ENCODE results near the gene PPT1. TPM values are rescaled to one million over a fixed set of nuclear protein-coding genes. Genes with fewer than 3 reads are reported as not detected.
A peak's percentile ranks its signal among the peaks of the same experiment; 100 is the strongest.

Gene PPT1
- total and polyA plus RNA-seq, 2 of the 13 experiments (the other 11 are each of a cell fraction or from before 2014, with no cell fraction given) = 129 TPM

DNA sequence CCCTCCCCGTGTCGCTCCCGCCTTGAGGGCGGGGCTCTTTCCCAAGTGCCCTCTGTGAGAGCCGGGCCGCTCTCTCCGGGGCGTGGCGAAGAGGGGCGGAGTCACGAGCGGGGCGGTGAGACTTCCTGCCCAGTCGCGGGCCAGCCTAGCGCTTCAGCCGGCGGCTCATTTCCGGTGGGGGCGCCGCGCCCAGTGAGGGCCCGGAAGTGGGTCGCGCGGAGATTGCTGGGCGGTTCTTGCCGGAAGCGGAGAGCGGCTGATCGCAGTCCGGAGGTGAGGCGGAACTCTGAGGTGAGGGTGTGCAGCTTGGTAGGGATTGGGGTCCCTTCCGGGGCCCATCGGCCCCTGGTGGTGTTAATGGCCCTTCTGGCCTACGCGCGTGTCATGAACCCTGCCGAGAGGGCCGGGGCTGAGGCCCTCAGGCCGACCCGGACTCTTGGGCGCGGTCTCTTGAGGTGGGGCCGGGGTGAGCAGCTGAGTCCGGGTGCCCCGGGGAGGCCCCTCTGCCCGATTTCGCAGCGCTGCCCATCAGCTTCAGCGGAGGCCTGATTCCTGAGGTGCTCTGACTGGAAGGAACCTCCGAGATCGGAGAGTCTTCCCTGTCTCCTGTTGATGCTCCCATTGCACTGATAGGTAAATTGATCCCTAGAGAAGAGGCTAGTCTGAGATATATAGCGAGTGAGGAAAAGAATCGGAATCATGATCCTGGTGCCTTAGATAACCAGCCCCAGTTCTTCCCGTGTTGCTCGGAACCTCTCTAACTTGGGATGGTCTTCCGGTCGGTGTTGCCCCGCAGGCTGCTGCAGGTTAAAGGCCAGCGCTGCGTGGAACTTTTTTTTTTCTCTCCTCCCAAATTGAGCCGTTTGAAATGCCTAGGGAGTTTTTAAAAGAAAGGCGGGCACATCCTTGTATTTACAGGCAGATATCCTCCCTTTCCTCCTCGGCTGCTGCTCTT is 56.3 kb downstream of the PPT1 start, which contains the start of gene CAP1 (continued):
- TF ChIP-seq, protein P1, sequence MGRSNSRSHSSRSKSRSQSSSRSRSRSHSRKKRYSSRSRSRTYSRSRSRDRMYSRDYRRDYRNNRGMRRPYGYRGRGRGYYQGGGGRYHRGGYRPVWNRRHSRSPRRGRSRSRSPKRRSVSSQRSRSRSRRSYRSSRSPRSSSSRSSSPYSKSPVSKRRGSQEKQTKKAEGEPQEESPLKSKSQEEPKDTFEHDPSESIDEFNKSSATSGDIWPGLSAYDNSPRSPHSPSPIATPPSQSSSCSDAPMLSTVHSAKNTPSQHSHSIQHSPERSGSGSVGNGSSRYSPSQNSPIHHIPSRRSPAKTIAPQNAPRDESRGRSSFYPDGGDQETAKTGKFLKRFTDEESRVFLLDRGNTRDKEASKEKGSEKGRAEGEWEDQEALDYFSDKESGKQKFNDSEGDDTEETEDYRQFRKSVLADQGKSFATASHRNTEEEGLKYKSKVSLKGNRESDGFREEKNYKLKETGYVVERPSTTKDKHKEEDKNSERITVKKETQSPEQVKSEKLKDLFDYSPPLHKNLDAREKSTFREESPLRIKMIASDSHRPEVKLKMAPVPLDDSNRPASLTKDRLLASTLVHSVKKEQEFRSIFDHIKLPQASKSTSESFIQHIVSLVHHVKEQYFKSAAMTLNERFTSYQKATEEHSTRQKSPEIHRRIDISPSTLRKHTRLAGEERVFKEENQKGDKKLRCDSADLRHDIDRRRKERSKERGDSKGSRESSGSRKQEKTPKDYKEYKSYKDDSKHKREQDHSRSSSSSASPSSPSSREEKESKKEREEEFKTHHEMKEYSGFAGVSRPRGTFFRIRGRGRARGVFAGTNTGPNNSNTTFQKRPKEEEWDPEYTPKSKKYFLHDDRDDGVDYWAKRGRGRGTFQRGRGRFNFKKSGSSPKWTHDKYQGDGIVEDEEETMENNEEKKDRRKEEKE (IDR thresholded peaks at IDR 0.05) = no peak
- TF ChIP-seq, protein P2, sequence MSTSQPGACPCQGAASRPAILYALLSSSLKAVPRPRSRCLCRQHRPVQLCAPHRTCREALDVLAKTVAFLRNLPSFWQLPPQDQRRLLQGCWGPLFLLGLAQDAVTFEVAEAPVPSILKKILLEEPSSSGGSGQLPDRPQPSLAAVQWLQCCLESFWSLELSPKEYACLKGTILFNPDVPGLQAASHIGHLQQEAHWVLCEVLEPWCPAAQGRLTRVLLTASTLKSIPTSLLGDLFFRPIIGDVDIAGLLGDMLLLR (CRISPR knock-in tag; IDR thresholded peaks at IDR 0.05) = no peak
- TF ChIP-seq MYNN (CRISPR knock-in tag; IDR thresholded peaks at IDR 0.05; ENCODE audit: low read depth) (no peak), NR2C2 (CRISPR knock-in tag; IDR thresholded peaks at IDR 0.05; ENCODE audit: borderline replicate concordance) (peak; percentile 59), SIX1 (CRISPR knock-in tag; IDR thresholded peaks at IDR 0.05; ENCODE audit: borderline replicate concordance) (no peak), NCOA5 (CRISPR knock-in tag; IDR thresholded peaks at IDR 0.05) (no peak), ZNF569 (CRISPR knock-in tag; IDR thresholded peaks at IDR 0.05; ENCODE audit: borderline replicate concordance) (no peak), KMT2A (CRISPR knock-in tag; IDR thresholded peaks at IDR 0.05) (peak; percentile 67; the same call in 1 of the 2 replicates), HDAC6 (IDR thresholded peaks at IDR 0.05; ENCODE audit: low read depth, low read length) (no peak), SP1 (IDR thresholded peaks at IDR 0.05) (no peak), SP1 (CRISPR knock-in tag; IDR thresholded peaks at IDR 0.05) (peak; percentile 85), ZNF660 (CRISPR knock-in tag; IDR thresholded peaks at IDR 0.05; ENCODE audit: borderline replicate concordance, low read depth) (no peak), SMC3 (IDR thresholded peaks at IDR 0.05; ENCODE audit: low read length) (no peak), ZNF143 (CRISPR knock-in tag; IDR thresholded peaks at IDR 0.05) (peak; percentile 86), RNF2 (conservative IDR thresholded peaks at IDR 0.05; ENCODE audit: low read depth) (no peak), ZNF256 (CRISPR knock-in tag; conservative IDR thresholded peaks at IDR 0.05) (0 out of 2 replicates have a peak, but pooled peaks have one; percentile 48), ZNF839 (CRISPR knock-in tag; IDR thresholded peaks at IDR 0.05; ENCODE audit: borderline replicate concordance) (no peak)
- TF ChIP-seq, protein P3, sequence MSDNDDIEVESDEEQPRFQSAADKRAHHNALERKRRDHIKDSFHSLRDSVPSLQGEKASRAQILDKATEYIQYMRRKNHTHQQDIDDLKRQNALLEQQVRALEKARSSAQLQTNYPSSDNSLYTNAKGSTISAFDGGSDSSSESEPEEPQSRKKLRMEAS (IDR thresholded peaks at IDR 0.05) = no peak; the same call in 1 of the 2 replicates
- TF ChIP-seq, protein P4, sequence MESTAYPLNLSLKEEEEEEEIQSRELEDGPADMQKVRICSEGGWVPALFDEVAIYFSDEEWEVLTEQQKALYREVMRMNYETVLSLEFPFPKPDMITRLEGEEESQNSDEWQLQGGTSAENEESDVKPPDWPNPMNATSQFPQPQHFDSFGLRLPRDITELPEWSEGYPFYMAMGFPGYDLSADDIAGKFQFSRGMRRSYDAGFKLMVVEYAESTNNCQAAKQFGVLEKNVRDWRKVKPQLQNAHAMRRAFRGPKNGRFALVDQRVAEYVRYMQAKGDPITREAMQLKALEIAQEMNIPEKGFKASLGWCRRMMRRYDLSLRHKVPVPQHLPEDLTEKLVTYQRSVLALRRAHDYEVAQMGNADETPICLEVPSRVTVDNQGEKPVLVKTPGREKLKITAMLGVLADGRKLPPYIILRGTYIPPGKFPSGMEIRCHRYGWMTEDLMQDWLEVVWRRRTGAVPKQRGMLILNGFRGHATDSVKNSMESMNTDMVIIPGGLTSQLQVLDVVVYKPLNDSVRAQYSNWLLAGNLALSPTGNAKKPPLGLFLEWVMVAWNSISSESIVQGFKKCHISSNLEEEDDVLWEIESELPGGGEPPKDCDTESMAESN (CRISPR knock-in tag; conservative IDR thresholded peaks at IDR 0.05) = no peak
